Neural crest cell (in vitro differentiated cells): ENCODE measurements around the gene ABTB2. TPM values are rescaled to one million over a fixed set of nuclear protein-coding genes. Genes with fewer than 3 reads are reported as not detected.

Source experiments
- DNase-seq: peaks from one replicate; pipeline ENCODE4 v3.0.0; 2021; ENCODE audit warnings: low read depth, mixed read lengths, low spot score
- H3K27ac Mint-ChIP-seq: one replicate; pipeline ENCODE4 v1.8.0; 2021; ENCODE audit warnings: mild to moderate bottlenecking, mixed read lengths; ENCODE audit not compliant: unreplicated experiment
- H3K27me3 Mint-ChIP-seq: 2 replicates; pipeline ENCODE4 v1.8.0; 2021; ENCODE audit warnings: low read depth, mild to moderate bottlenecking, mixed read lengths
- H3K36me3 Mint-ChIP-seq: 2 replicates; pipeline ENCODE4 v1.8.0; 2021; ENCODE audit warnings: low read depth, mild to moderate bottlenecking, mixed read lengths
- H3K4me1 Mint-ChIP-seq: 2 replicates; pipeline ENCODE4 v1.8.0; 2021; ENCODE audit warnings: mixed read lengths
- H3K4me3 Mint-ChIP-seq: one replicate; pipeline ENCODE4 v1.8.0; 2021; ENCODE audit warnings: mild to moderate bottlenecking, mixed read lengths
- H3K9me3 Mint-ChIP-seq: 2 replicates; pipeline ENCODE4 v1.8.0; 2021; ENCODE audit warnings: mixed read lengths
- CTCF ChIP-seq: fragments of 200-600 bp; sonication (generic); conservative IDR thresholded peaks from 2 replicates; pipeline ENCODE4 v1.5.0; 2021; ENCODE audit warnings: antibody characterized with exemption, mild to moderate bottlenecking
- total RNA-seq: library from RNA; stranded (reverse); gene quantifications from 2 replicates; pipeline ENCODE4 v1.2.1, GENCODE V29; 2021

The ABTB2 gene
- total RNA-seq, 1 donor from 2014 or later: 3.0 TPM

- TF ChIP-seq CTCF: no peak
- H3K4me1 Mint-ChIP-seq: peaks cover 37% of the 10 kb centered on the region
- DNase-seq: no peak
- no peak overlapping the region for H3K4me3 Mint-ChIP-seq
- H3K9me3 Mint-ChIP-seq: no peaks in the 10 kb centered on the region
- no peak overlapping the region for H3K27ac Mint-ChIP-seq
- no peaks in the 10 kb centered on the region for H3K27me3 Mint-ChIP-seq
- no peaks in the 10 kb centered on the region for H3K36me3 Mint-ChIP-seq
These were observed 44.7 kb downstream of the ABTB2 start for GRCh38 chr11:34313099-34313517.

GRCh38 chr11:34311126-34311525, 46.7 kb downstream of the ABTB2 start:
- Mint-ChIP-seq H3K4me3 (no peak overlapping the region), H3K9me3 (no peaks in the 10 kb centered on the region), H3K27ac (no peak overlapping the region), H3K27me3 (no peaks in the 10 kb centered on the region), H3K4me1 (peaks cover 33% of the 10 kb centered on the region), H3K36me3 (no peaks in the 10 kb centered on the region)
- TF ChIP-seq CTCF: no peak
- DNase-seq: no peak

GRCh38 chr11:34309965-34310364, 47.8 kb downstream of the ABTB2 start:
- Mint-ChIP-seq H3K4me3 (no peak overlapping the region), H3K27ac (no peak overlapping the region), H3K36me3 (no peaks in the 10 kb centered on the region), H3K27me3 (no peaks in the 10 kb centered on the region), H3K4me1 (peaks cover 26% of the 10 kb centered on the region), H3K9me3 (no peaks in the 10 kb centered on the region)
- DNase-seq: no peak
- TF ChIP-seq CTCF: no peak

- no peaks in the 10 kb centered on the region for H3K27me3 Mint-ChIP-seq
- no peak for TF ChIP-seq CTCF
- no peak for DNase-seq
- H3K27ac Mint-ChIP-seq: no peak overlapping the region
- peaks cover 26% of the 10 kb centered on the region for H3K4me1 Mint-ChIP-seq
- H3K36me3 Mint-ChIP-seq: no peaks in the 10 kb centered on the region
- no peak overlapping the region for H3K4me3 Mint-ChIP-seq
- H3K9me3 Mint-ChIP-seq: no peaks in the 10 kb centered on the region
These were observed 48.8 kb downstream of the ABTB2 start for GRCh38 chr11:34308913-34309585.

- Mint-ChIP-seq H3K4me3 (no peak overlapping the region), H3K36me3 (no peaks in the 10 kb centered on the region), H3K27me3 (no peaks in the 10 kb centered on the region), H3K27ac (no peak overlapping the region), H3K9me3 (no peaks in the 10 kb centered on the region), H3K4me1 (peaks cover 26% of the 10 kb centered on the region)
- DNase-seq: no peak
- TF ChIP-seq CTCF: no peak
These were observed 49.5 kb downstream of the ABTB2 start for GRCh38 chr11:34308049-34308912.
